K562 (cell line): Measurements from ENCODE around the gene SLC34A1. TPM values are rescaled to one million over a fixed set of nuclear protein-coding genes. Genes with fewer than 3 reads are reported as not detected.

Experiments used
- FOXP1 ChIP-seq: sonication (generic); formaldehyde crosslinking; IDR thresholded peaks from 2 replicates; pipeline ENCODE4 v1.8.0; 2022; ENCODE audit warnings: mild to moderate bottlenecking, missing genetic modification reagents
- GABPB1 ChIP-seq: sonication (generic); formaldehyde crosslinking; IDR thresholded peaks from 2 replicates; pipeline ENCODE4 v1.8.0; 2022; ENCODE audit warnings: mild to moderate bottlenecking, missing genetic modification reagents
- KLF6 ChIP-seq: fragments of 250-450 bp; sonication (Bioruptor Pico); IDR thresholded peaks from 2 replicates; pipeline ENCODE4 v1.4.0; 2020; ENCODE audit warnings: mild to moderate bottlenecking, moderate library complexity, borderline replicate concordance
- MGA ChIP-seq: fragments of 450-650 bp; IDR thresholded peaks from 2 replicates; pipeline ENCODE4 v1.6.1; 2016; ENCODE audit warnings: mild to moderate bottlenecking, moderate library complexity
- RBBP5 ChIP-seq: fragments of 200-600 bp; sonication (generic); IDR thresholded peaks from 2 replicates; pipeline ENCODE4 v1.6.1; 2012; ENCODE audit warnings: borderline replicate concordance, mild to moderate bottlenecking, low read length, control low read depth, inconsistent platforms; ENCODE audit not compliant: insufficient read depth, poor library complexity, severe bottlenecking
- SRSF7 ChIP-seq: fragments of 200-400 bp; formaldehyde crosslinking; optimal IDR thresholded peaks from 2 replicates; pipeline ENCODE3; 2017; ENCODE audit warnings: mild to moderate bottlenecking, low read depth, low read length
- TEAD1 ChIP-seq, 2 experiments: fragments of 450-650 bp in 1 of 2; sonication (generic) in 1 of 2; formaldehyde crosslinking; IDR thresholded peaks; 2 replicates each; pipeline versions ENCODE4 v1.4.0 to v1.8.0; 2020 to 2022; ENCODE audit warnings: mild to moderate bottlenecking in 2 of 2, missing genetic modification reagents in 1 of 2
- TEAD2 ChIP-seq: fragments of 450-650 bp; IDR thresholded peaks from 2 replicates; pipeline ENCODE4 v1.6.1; 2016; ENCODE audit warnings: missing genetic modification characterization, control low read depth, missing compliant biosample characterization
- ZNF436 ChIP-seq: fragments of 250-450, 450-650 bp; sonication (Bioruptor Pico); formaldehyde crosslinking; IDR thresholded peaks from 2 replicates; pipeline ENCODE4 v1.7.0; 2020; ENCODE audit warnings: mild to moderate bottlenecking
- polyA plus RNA-seq, 8 experiments: library from polyadenylated mRNA; depleted of rRNA in 4 of 8; stranded (reverse) in 5 of 8; unstranded in 3 of 8; fragments of >200 nt; fragmentation: Nextera tagmentation in 2 of 8; fragmentation: Illumina TruSeq in 1 of 8; extraction: Ambion mirVana in 2 of 8; extraction: Trizol in 1 of 8; gene quantifications; 2 replicates each; pipeline versions ENCODE4 v1.2.1 to v1.2.3, GENCODE V29; 2011 to 2014; ENCODE audit warnings: inconsistent platforms in 1 of 8, missing spikeins in 1 of 8
- total RNA-seq, 7 experiments: library from RNA; depleted of rRNA in 6 of 7; stranded (reverse); fragments of >200 nt in 6 of 7; fragmentation: Illumina TruSeq in 2 of 7; extraction: Trizol in 2 of 7; gene quantifications; 2 replicates each; pipeline versions ENCODE4 v1.2.1 to v1.2.3, GENCODE V29; 2011 to 2021; ENCODE audit warnings: low replicate concordance in 1 of 7
- TF ChIP-seq, protein P1 (sequence below), 2 experiments: IDR thresholded peaks; 2 replicates each; pipeline ENCODE4 v1.6.1; 2012; ENCODE audit warnings: improper control_type of control experiment in 2 of 2, low read depth in 2 of 2, low read length in 2 of 2, borderline replicate concordance in 1 of 2

SLC34A1 gene
- total and polyA plus RNA-seq, 9 of the 15 experiments (the other 6 are each of a cell fraction or from before 2014, with no cell fraction given) = not detected

- peak; percentile 29; the same call in 1 of the 2 replicates for TF ChIP-seq MGA
- TF ChIP-seq TEAD1 (CRISPR knock-in tag; IDR thresholded peaks at IDR 0.05) = 0 out of 4 replicates have a peak, but pooled peaks of 1 of the 2 experiments have one; percentile 48
- TF ChIP-seq, protein P1, sequence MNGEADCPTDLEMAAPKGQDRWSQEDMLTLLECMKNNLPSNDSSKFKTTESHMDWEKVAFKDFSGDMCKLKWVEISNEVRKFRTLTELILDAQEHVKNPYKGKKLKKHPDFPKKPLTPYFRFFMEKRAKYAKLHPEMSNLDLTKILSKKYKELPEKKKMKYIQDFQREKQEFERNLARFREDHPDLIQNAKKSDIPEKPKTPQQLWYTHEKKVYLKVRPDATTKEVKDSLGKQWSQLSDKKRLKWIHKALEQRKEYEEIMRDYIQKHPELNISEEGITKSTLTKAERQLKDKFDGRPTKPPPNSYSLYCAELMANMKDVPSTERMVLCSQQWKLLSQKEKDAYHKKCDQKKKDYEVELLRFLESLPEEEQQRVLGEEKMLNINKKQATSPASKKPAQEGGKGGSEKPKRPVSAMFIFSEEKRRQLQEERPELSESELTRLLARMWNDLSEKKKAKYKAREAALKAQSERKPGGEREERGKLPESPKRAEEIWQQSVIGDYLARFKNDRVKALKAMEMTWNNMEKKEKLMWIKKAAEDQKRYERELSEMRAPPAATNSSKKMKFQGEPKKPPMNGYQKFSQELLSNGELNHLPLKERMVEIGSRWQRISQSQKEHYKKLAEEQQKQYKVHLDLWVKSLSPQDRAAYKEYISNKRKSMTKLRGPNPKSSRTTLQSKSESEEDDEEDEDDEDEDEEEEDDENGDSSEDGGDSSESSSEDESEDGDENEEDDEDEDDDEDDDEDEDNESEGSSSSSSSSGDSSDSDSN (IDR thresholded peaks at IDR 0.05; ENCODE audit: borderline replicate concordance in 1 of 2, low read depth in 2 of 2, low read length in 2 of 2) = 0 out of 4 replicates have a peak, but pooled peaks of 1 of the 2 experiments have one; percentile 59
- 0 out of 2 replicates have a peak, but pooled peaks have one; percentile 33 for TF ChIP-seq KLF6 (CRISPR knock-in tag)
- no peak for TF ChIP-seq SRSF7
- TF ChIP-seq GABPB1 (CRISPR knock-in tag) = 0 out of 2 replicates have a peak, but pooled peaks have one; percentile 42
- TF ChIP-seq FOXP1 = peak; percentile 65; the same call in 1 of the 2 replicates
- no peak for TF ChIP-seq TEAD2 (tag)
- TF ChIP-seq ZNF436 (CRISPR knock-in tag) = no peak
- peak; percentile 53 for TF ChIP-seq RBBP5
Observed at GRCh38 chr5:177362610-177363507, 21.4 kb upstream of the SLC34A1 start (continued).
